Coronary artery (tissue), 2 donors: ENCODE results near the gene SCTR.

Experiments
- DNase-seq: peaks from one replicate; pipeline ENCODE4 v3.0.0-alpha.2; 2017; ENCODE audit warnings: low spot score
- H3K27ac ChIP-seq, 2 donors: fragments of 200-600 bp; sonication (generic); one replicate each; pipeline ENCODE4 v1.5.1; 2016 to 2019
- H3K4me3 ChIP-seq: fragments of 200-600 bp; sonication (generic); 2 replicates; pipeline ENCODE4 v1.5.1; 2016; ENCODE audit warnings: mild to moderate bottlenecking, moderate library complexity
- CTCF ChIP-seq: fragments of 200-600 bp; sonication (generic); IDR thresholded peaks from one replicate; pipeline ENCODE4 v1.5.1; 2019; ENCODE audit warnings: antibody characterized with exemption

SCTR gene

DNA sequence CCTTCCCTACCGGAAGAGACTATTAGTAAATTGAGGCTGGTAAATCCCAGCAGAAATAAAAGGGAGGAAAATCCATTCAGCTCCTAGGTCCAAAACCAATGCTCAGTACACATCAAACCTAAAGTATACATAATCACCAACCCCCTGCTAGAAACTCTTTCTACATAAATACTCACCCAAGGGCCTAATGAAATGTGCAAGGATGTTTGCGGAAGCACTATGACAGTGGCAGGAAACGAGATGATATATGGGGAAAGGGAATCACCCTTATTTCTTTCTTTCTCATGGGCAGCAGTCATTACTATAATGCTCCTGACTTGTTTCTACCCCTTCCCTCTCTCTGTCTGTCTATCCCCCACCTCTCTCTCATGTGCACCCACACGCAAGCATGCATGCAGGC is 1.3 kb upstream of the SCTR start:
- Histone ChIP-seq H3K4me3 (no peak overlapping the region), H3K27ac (no peak overlapping the region)
- TF ChIP-seq CTCF: no peak
- no peak for DNase-seq

DNA sequence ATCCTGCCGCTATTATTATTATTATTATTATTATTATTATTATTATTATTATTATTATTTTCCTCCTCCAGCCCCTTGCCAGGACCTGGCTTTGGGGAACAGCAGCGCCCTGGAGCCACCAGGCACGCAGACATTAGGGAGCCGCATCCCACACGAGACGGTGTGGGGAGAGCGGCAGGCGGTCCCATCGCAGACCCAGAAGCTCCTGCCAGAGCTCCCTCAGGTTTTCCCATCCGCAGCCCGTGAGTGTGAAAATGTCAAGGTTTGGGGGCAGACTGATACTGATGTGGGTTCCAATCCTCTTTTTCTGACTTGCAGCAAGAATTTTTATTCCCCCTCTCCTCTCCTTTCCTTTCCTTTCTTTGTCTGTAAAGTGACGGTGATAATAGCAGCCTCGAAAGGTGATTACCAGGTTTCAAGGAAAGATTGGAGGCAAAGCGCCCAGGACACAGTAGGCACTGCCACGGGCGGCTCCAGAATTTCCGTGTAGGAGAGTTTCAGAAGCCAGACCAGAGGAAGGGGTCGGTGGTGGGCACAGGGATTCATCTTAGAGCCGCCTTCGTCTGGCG is 816 bp downstream of the SCTR start:
- Histone ChIP-seq H3K27ac (no peak overlapping the region), H3K4me3 (peak overlapping the region; percentile 34)
- no peak for DNase-seq
- no peak for TF ChIP-seq CTCF

DNA sequence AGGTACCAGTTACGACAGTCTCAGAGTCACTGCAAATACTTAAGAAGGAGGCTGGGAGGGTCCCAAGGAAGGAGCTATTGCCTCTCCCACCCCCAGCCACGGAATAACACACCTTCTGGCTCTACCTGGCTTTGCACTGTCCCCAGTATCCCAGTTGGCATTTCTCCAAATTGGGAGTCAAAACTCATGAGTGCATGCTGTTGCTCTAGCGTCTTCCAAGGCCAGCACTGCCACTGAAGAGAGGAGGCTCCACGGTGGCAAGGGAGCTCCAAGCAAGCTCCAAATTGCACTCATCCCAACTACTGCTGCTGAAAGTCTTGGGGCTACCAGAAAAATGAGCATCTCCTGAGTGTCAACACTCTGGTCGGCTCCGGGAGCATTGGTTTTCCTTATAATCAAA is 1.6 kb downstream of the SCTR start:
- no peak overlapping the region for H3K27ac ChIP-seq
- no peak overlapping the region for H3K4me3 ChIP-seq
- DNase-seq: no peak
- no peak for TF ChIP-seq CTCF

GRCh38 chr2:119521433-119522050 is 2.7 kb downstream of the SCTR start:
- Histone ChIP-seq H3K4me3 (no peak overlapping the region), H3K27ac (no peak overlapping the region)
- TF ChIP-seq CTCF: no peak
- no peak for DNase-seq

DNA sequence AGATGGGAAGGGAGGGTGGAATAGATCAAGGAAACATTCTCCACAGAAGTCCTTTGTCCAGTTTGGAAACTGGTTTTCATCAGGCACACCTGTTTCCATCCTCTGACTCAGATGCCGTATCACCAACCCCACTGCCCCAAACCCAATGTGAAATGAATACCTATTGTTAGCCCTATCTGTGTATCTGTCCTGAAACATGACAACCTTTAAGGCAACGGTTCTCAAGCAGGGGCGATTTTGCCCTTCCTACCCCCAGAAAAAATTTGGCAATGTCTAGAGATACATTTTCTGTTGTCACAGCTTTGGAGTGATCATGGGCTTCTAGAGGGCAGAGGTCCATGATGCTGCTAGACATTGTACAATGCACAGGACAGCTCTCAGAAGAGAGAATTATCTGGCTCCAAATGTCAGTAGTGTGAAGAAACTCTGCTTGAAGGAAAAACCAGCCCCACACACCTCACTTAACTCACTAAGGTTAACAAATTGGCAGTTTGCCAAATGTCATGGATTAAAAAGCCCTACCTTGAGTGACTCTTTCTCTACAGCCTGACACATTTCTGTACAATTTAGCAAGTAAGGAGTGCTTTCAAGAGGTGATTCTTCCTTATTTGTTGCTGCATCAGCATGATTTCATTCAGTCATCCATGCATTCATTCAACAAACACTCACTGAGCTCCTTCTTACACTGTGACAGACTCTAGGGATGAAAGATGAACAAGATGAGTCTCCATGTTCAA is 3.4 kb downstream of the SCTR start:
- no peak overlapping the region for H3K4me3 ChIP-seq
- TF ChIP-seq CTCF: no peak
- H3K27ac ChIP-seq: no peak overlapping the region
- no peak for DNase-seq

DNA sequence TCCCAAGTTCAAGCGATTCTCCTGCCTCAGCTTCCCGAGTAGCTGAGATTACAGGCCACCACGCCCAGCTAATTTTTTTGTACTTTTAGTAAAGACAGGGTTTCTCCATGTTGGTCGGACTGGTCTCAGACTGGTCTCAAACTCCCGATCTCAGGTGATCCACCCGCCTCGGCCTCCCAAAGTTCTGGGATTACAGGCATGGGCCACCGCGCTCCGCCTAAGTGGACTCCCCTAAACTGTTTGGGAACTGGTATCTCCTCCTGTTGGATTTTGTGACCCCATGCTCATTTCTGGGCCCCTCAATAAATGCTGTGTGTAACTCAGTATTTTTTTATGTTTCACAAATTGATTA is 5.2 kb downstream of the SCTR start:
- H3K27ac ChIP-seq: no peak overlapping the region
- TF ChIP-seq CTCF: no peak
- DNase-seq: no peak
- no peak overlapping the region for H3K4me3 ChIP-seq
